SH-SY5Y (cell line): ENCODE results near the gene RALY.

ENCODE experiments used
- GATA2 ChIP-seq: IDR thresholded peaks from 2 replicates; pipeline ENCODE4 v1.6.1; 2011; ENCODE audit warnings: mild to moderate bottlenecking, low read depth, low read length
- GATA3 ChIP-seq: IDR thresholded peaks from 2 replicates; pipeline ENCODE4 v1.6.1; 2011; ENCODE audit warnings: low read depth, mild to moderate bottlenecking, low read length, moderate library complexity

RALY gene

GRCh38 chr20:34122274-34122980 is 128.7 kb downstream of the RALY start:
- TF ChIP-seq GATA3 = no peak
- TF ChIP-seq GATA2 = no peak

GRCh38 chr20:34123309-34123708 is 129.6 kb downstream of the RALY start:
- TF ChIP-seq GATA3 = no peak

- TF ChIP-seq GATA2 = no peak
- TF ChIP-seq GATA3 = no peak
Observed at GRCh38 chr20:34124469-34125249, 130.9 kb downstream of the RALY start.

- TF ChIP-seq GATA2 (no peak), GATA3 (no peak)
Observed at GRCh38 chr20:34127792-34128191, 134.1 kb downstream of the RALY start.

GRCh38 chr20:34129518-34130162 is 135.9 kb downstream of the RALY start:
- no peak for TF ChIP-seq GATA2
- no peak for TF ChIP-seq GATA3

GRCh38 chr20:34131491-34131890 is 137.8 kb downstream of the RALY start:
- TF ChIP-seq GATA3 (no peak), GATA2 (no peak)
